OCI-LY3 (cell line): ENCODE results near the gene USP1.

ENCODE experiments used
- H2AFZ ChIP-seq: fragments of 200-600, 300-600 bp; shearing (Covaris generic); 2 replicates; pipeline ENCODE4 v1.6.0; 2014; ENCODE audit warnings: antibody characterized with exemption, low read depth, low read length
- H3K27ac ChIP-seq: fragments of 200-600, 300-600 bp; sonication (generic); 2 replicates; pipeline ENCODE4 v1.5.1; 2014; ENCODE audit warnings: mild to moderate bottlenecking, low read length, moderate library complexity, mixed read lengths
- H3K27me3 ChIP-seq: fragments of 200-600, 300-600 bp; sonication (generic); 2 replicates; pipeline ENCODE4 v1.6.1; 2014; ENCODE audit warnings: low read depth, low read length, mixed read lengths
- H3K36me3 ChIP-seq: fragments of 200-600, 300-600 bp; sonication (generic); replicated peaks from 2 replicates; pipeline ENCODE3; 2014; ENCODE audit warnings: low read depth, low read length, mixed read lengths
- H3K4me1 ChIP-seq: fragments of 300-600, 200-600 bp; sonication (generic); 2 replicates; pipeline ENCODE4 v1.6.1; 2014; ENCODE audit warnings: low read length, mixed read lengths
- H3K4me2 ChIP-seq: fragments of 200-600, 300-600 bp; sonication (generic); 2 replicates; pipeline ENCODE4 v1.6.1; 2014; ENCODE audit warnings: low read length, mixed read lengths
- H3K4me3 ChIP-seq: fragments of 300-600, 200-600 bp; sonication (generic); 2 replicates; pipeline ENCODE4 v1.5.1; 2014; ENCODE audit warnings: antibody characterized with exemption, mild to moderate bottlenecking, low read length, moderate library complexity
- H3K79me2 ChIP-seq: fragments of 300-600, 200-600 bp; shearing (Covaris generic); 2 replicates; pipeline ENCODE4 v1.6.1; 2014; ENCODE audit warnings: mild to moderate bottlenecking, low read length, mixed read lengths
- H3K9ac ChIP-seq: fragments of 300-600, 200-600 bp; shearing (Covaris generic); 2 replicates; pipeline ENCODE4 v1.6.0; 2014; ENCODE audit warnings: mild to moderate bottlenecking, low read length, moderate library complexity
- H3K9me3 ChIP-seq: fragments of 200-600, 300-600 bp; shearing (Covaris generic); 2 replicates; pipeline ENCODE4 v1.6.1; 2014; ENCODE audit warnings: low read length, mixed read lengths; ENCODE audit not compliant: insufficient read depth
- H4K20me1 ChIP-seq: fragments of 200-600, 300-600 bp; sonication (generic); 2 replicates; pipeline ENCODE4 v1.6.1; 2016; ENCODE audit warnings: low read length, mixed read lengths; ENCODE audit not compliant: insufficient read depth
- EZH2phosphoT487 ChIP-seq: fragments of 200-600 bp; shearing (Covaris generic); IDR thresholded peaks from 2 replicates; pipeline ENCODE4 v1.6.1; 2018; ENCODE audit warnings: antibody characterized with exemption, mixed run types, low read depth
- TF ChIP-seq, protein P1 (sequence below): fragments of 200-600, 300-600 bp; sonication (generic); IDR thresholded peaks from 2 replicates; pipeline ENCODE4 v1.5.1; 2014; ENCODE audit warnings: antibody characterized with exemption, low read length, low read depth

The USP1 gene

DNA sequence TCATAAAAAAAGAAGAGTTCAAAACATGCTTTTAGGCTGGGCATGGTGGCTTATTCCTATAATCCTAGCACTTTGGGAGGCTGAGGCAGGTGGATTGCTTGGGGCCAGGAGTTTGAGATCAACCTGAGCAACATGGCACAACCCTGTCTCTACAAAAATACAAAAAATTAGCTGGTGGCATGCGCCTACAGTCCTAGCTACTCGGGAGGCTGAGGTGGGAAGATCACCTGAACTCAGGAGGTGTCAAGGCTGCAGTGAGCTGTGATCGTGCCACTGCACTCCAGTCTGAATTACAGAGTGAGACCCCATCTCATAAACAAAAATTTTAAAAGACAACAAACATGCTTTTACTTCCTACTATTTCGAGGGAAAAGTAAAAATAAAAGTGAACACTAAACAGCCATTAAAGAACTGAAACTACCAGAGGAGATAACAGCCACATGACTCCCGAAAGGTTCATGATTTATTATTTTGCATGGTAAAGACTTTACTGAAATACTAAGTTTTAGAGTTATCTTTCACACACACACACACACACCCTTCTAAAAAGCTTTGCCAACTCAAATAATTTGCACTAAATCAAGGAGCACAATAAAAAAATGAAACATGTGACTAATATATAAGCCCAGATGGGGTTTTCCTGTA lies 48.1 kb downstream of the USP1 start:
- no peaks in the 10 kb centered on the region for H3K36me3 ChIP-seq
- H3K9me3 ChIP-seq: no peaks in the 10 kb centered on the region
- no peaks in the 10 kb centered on the region for H4K20me1 ChIP-seq
- peak overlapping the region; percentile 72 for H2AFZ ChIP-seq
- TF ChIP-seq EZH2phosphoT487: no peak
- TF ChIP-seq, protein P1, sequence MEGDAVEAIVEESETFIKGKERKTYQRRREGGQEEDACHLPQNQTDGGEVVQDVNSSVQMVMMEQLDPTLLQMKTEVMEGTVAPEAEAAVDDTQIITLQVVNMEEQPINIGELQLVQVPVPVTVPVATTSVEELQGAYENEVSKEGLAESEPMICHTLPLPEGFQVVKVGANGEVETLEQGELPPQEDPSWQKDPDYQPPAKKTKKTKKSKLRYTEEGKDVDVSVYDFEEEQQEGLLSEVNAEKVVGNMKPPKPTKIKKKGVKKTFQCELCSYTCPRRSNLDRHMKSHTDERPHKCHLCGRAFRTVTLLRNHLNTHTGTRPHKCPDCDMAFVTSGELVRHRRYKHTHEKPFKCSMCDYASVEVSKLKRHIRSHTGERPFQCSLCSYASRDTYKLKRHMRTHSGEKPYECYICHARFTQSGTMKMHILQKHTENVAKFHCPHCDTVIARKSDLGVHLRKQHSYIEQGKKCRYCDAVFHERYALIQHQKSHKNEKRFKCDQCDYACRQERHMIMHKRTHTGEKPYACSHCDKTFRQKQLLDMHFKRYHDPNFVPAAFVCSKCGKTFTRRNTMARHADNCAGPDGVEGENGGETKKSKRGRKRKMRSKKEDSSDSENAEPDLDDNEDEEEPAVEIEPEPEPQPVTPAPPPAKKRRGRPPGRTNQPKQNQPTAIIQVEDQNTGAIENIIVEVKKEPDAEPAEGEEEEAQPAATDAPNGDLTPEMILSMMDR: no peak
- H3K4me2 ChIP-seq: peak overlapping the region; percentile 86
- H3K9ac ChIP-seq: peak overlapping the region; percentile 34; the same call in 1 of the 2 replicates
- no peaks in the 10 kb centered on the region for H3K79me2 ChIP-seq
- H3K4me3 ChIP-seq: peak overlapping the region; percentile 69
- peak overlapping the region; percentile 18; the same call in 1 of the 2 replicates for H3K27ac ChIP-seq
- no peaks in the 10 kb centered on the region for H3K27me3 ChIP-seq
- H3K4me1 ChIP-seq: peaks cover 30% of the 10 kb centered on the region

DNA sequence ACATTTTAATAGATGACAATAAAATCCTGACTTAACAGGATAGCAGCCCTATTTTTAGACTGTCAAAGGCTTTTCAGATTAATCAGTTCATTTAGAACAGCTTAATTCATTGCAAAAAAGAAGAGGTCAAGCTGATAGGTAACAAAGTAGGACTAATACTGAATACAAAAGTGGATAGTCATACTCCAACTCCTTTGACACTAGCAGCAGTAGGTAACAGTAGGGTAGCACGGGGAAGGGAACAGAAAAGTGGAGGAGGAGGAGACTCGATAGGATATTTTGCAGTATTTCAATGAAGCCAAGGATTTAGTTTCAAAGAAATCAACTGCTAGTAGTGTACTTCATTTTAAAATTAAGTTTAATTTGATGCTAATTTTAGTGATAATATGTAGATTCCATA lies 51.1 kb downstream of the USP1 start:
- Histone ChIP-seq H3K27me3 (no peaks in the 10 kb centered on the region), H3K9me3 (no peaks in the 10 kb centered on the region)

DNA sequence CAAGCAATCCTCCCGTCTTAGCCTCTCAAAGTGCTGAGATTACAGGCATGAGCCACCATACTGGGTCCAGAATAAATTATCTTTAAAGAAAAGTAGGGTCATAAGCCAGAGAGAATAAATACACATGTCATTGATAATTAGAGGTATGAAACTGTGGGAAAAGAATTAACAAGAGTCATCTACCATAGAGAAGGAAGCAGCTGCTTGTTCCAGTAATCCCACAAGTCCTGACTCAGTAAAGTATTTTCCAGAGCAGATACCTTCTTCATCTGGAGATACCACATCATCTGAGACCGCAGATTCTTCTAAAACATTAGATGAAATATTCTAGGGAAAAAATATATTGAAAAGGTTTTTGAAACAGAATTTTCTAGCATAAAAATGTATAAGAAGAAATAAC lies 55.7 kb downstream of the USP1 start:
- Histone ChIP-seq H3K79me2 (no peaks in the 10 kb centered on the region), H3K4me3 (no peak overlapping the region), H2AFZ (no peak overlapping the region), H3K4me1 (no peaks in the 10 kb centered on the region), H4K20me1 (no peaks in the 10 kb centered on the region), H3K9me3 (no peaks in the 10 kb centered on the region), H3K36me3 (no peaks in the 10 kb centered on the region), H3K9ac (no peak overlapping the region), H3K27me3 (no peaks in the 10 kb centered on the region), H3K4me2 (no peak overlapping the region), H3K27ac (no peak overlapping the region)
- TF ChIP-seq, protein P1: no peak
- TF ChIP-seq EZH2phosphoT487: no peak

More for the DNA sequence above, 51.1 kb downstream of the USP1 start:
- Histone ChIP-seq H3K27ac (no peak overlapping the region), H3K4me2 (no peak overlapping the region), H3K9ac (no peak overlapping the region), H4K20me1 (no peaks in the 10 kb centered on the region), H2AFZ (no peak overlapping the region), H3K4me1 (peaks cover 23% of the 10 kb centered on the region), H3K79me2 (no peaks in the 10 kb centered on the region), H3K4me3 (no peak overlapping the region), H3K36me3 (no peaks in the 10 kb centered on the region)
- no peak for TF ChIP-seq EZH2phosphoT487
- TF ChIP-seq, protein P1: no peak

DNA sequence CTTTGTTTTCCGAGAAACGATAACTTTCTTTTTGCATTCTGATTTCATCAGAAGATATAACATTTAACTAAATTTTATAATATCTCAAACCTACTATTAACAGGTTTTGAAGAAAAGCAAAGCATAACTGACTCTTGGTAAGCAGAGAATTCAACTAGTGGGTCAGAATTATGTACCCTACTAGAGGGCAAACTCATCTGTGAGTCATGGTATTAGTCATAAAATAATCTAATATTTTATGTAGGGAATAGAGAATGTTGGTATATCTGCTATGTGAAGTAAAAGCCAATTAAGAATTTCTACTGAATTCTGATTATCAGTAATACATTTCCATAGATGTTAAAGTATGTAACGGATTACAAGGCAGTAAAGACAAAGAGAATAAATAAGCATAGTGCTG lies 56.8 kb downstream of the USP1 start:
- H3K9me3 ChIP-seq: no peaks in the 10 kb centered on the region
- H2AFZ ChIP-seq: no peak overlapping the region
- H3K9ac ChIP-seq: no peak overlapping the region
- TF ChIP-seq, protein P1: no peak
- TF ChIP-seq EZH2phosphoT487: no peak
- no peaks in the 10 kb centered on the region for H3K4me1 ChIP-seq
- no peak overlapping the region for H3K27ac ChIP-seq
- H3K4me2 ChIP-seq: no peak overlapping the region
- H3K79me2 ChIP-seq: no peaks in the 10 kb centered on the region
- H3K36me3 ChIP-seq: no peaks in the 10 kb centered on the region
- no peaks in the 10 kb centered on the region for H3K27me3 ChIP-seq
- H4K20me1 ChIP-seq: no peaks in the 10 kb centered on the region
- no peak overlapping the region for H3K4me3 ChIP-seq
